Natural killer cell (primary cell): ENCODE results near the gene ANKRD39. TPM values are rescaled to one million over a fixed set of nuclear protein-coding genes. Genes with fewer than 3 reads are reported as not detected.

Experiments used
- ATAC-seq, 3 donors: fragments of 150-1000 bp in 2 of 3; fragments of 200-7000 bp in 1 of 3; cut with Tn5 transposase; 1 replicate in 1 of 3; 2 replicates in 2 of 3; pipeline ENCODE4 v1.10.0; 2021; ENCODE audit warnings: mild to moderate bottlenecking in 2 of 3, moderate library complexity in 2 of 3
- DNase-seq, 2 donors: peaks; one replicate each; pipeline versions ENCODE4 v3.0.0 to v3.0.0-alpha.2; 2013 to 2021; ENCODE audit warnings: mixed read lengths in 1 of 2
- H3K27ac ChIP-seq: one replicate; pipeline ENCODE4 v1.5.1; 2013; ENCODE audit warnings: mild to moderate bottlenecking, low read length
- H3K27me3 ChIP-seq: one replicate; pipeline ENCODE4 v1.6.1; 2013; ENCODE audit warnings: low read length; ENCODE audit not compliant: control insufficient read depth, insufficient read depth
- H3K36me3 ChIP-seq: one replicate; pipeline ENCODE4 v1.6.1; 2013; ENCODE audit warnings: low read length; ENCODE audit not compliant: control insufficient read depth, insufficient read depth
- H3K4me1 ChIP-seq: one replicate; pipeline ENCODE4 v1.6.1; 2013; ENCODE audit warnings: low read length; ENCODE audit not compliant: control insufficient read depth, insufficient read depth
- H3K4me3 ChIP-seq: one replicate; pipeline ENCODE4 v1.5.1; 2013; ENCODE audit warnings: low read length
- H3K9me3 ChIP-seq: one replicate; pipeline ENCODE4 v1.6.1; 2013; ENCODE audit warnings: low read length; ENCODE audit not compliant: control insufficient read depth, insufficient read depth
- H3K27ac Mint-ChIP-seq, 2 donors: one replicate each; pipeline ENCODE4 v1.8.0; 2022; ENCODE audit warnings: mild to moderate bottlenecking in 2 of 2, mixed read lengths in 2 of 2, moderate library complexity in 1 of 2
- H3K27me3 Mint-ChIP-seq, 2 donors: one replicate each; pipeline ENCODE4 v1.8.0; 2022; ENCODE audit warnings: low read depth in 2 of 2, mixed read lengths in 2 of 2
- H3K36me3 Mint-ChIP-seq: one replicate; pipeline ENCODE4 v1.8.0; 2022; ENCODE audit warnings: mixed read lengths
- H3K4me1 Mint-ChIP-seq, 2 donors: one replicate each; pipeline ENCODE4 v1.8.0; 2022; ENCODE audit warnings: mixed read lengths in 2 of 2
- H3K4me3 Mint-ChIP-seq: one replicate; pipeline ENCODE4 v1.8.0; 2022; ENCODE audit warnings: mild to moderate bottlenecking, moderate library complexity, mixed read lengths
- H3K9me3 Mint-ChIP-seq, 2 donors: one replicate each; pipeline ENCODE4 v1.8.0; 2022; ENCODE audit warnings: mixed read lengths in 2 of 2
- CTCF ChIP-seq: fragments of 200-600 bp; IDR thresholded peaks from one replicate; pipeline ENCODE4 v1.8.0; 2022; ENCODE audit warnings: antibody characterized with exemption
- WGBS: methylation state at CpG from one replicate; pipeline ENCODE4 v1.1.7; 2013; ENCODE audit warnings: missing lambda C conversion rate; ENCODE audit not compliant: insufficient coverage; 5-methylcytosine and 5-hydroxymethylcytosine counted together
- intact Hi-C: fragments of 100-400 bp; cut with micrococcal nuclease; formaldehyde crosslinking; loops from one replicate; pipeline ENCODE4 v1.14.2; 2022
- total RNA-seq, 4 donors: library from RNA; stranded (reverse); fragments of 120-200 nt in 1 of 4; gene quantifications; one replicate each; pipeline versions ENCODE4 v1.2.3 to v1.2.4, GENCODE V29; 2013 to 2022

The ANKRD39 gene
- total RNA-seq, 3 donors from 2014 or later (not counting 1 experiment from before 2014, with no cell fraction given): 15.5 to 22.3 (median 21.6) TPM

DNA sequence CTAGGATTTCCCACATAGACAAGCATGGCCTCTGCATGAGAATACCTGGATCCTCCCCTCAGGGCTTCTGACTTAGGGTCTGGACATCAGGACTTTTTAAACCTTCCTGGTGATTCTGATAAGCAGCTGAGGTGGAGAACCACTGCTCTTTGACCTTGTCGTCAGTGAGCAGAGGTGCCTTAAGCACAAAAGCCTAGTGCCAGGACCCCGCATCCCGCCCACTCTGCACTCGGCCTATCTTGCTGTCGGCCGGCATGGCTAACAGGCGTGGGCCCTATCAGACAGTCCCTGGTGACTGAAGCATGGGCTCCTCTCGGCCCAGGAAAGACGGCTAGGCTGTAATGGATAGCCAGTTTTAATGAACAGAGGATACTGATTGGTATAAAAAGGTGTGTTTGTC, 20.2 kb downstream of the ANKRD39 start:
- no peak overlapping the region for H3K4me3 ChIP-seq
- H3K9me3 ChIP-seq: no peaks in the 10 kb centered on the region
- H3K4me1 ChIP-seq: peaks cover 27% of the 10 kb centered on the region
- no peaks in the 10 kb centered on the region for H3K36me3 Mint-ChIP-seq
- H3K27ac ChIP-seq: no peak overlapping the region
- DNase-seq (no peak), ATAC-seq (no peak)
- peaks cover 11 to 25% of the 10 kb centered on the region in 2 donors for H3K4me1 Mint-ChIP-seq
- intact Hi-C loops: loop anchor here (10.0 kb wide), 1 partner anchor 823 kb away; no protein-coding TSS in a partner anchor
- H3K36me3 ChIP-seq: peaks cover 17% of the 10 kb centered on the region
- H3K27me3 ChIP-seq: no peaks in the 10 kb centered on the region
- no peaks in the 10 kb centered on the region for H3K27me3 Mint-ChIP-seq
- no peak overlapping the region for H3K27ac Mint-ChIP-seq
- 98% methylated on average over 9 of the region's 9 CpGs for WGBS
- no peaks in the 10 kb centered on the region for H3K9me3 Mint-ChIP-seq
- H3K4me3 Mint-ChIP-seq: no peak overlapping the region
- no peak for TF ChIP-seq CTCF

GRCh38 chr2:96835830-96836229, 22.0 kb downstream of the ANKRD39 start:
- Mint-ChIP-seq H3K9me3 (no peaks in the 10 kb centered on the region), H3K36me3 (peaks cover 6% of the 10 kb centered on the region), H3K4me1 (peaks cover 11 to 16% of the 10 kb centered on the region in 2 donors), H3K27ac (no peak overlapping the region), H3K4me3 (no peak overlapping the region), H3K27me3 (no peaks in the 10 kb centered on the region)
- DNase-seq (no peak), ATAC-seq (no peak)
- intact Hi-C loops: loop anchor here (10.0 kb wide), 1 partner anchor 821 kb away; no protein-coding TSS in a partner anchor
- no peak for TF ChIP-seq CTCF
- peaks cover 27% of the 10 kb centered on the region for H3K4me1 ChIP-seq
- no peak overlapping the region for H3K4me3 ChIP-seq
- H3K27ac ChIP-seq: no peak overlapping the region
- no peaks in the 10 kb centered on the region for H3K27me3 ChIP-seq
- H3K36me3 ChIP-seq: peaks cover 31% of the 10 kb centered on the region
- 90% methylated on average over 4 of the region's 4 CpGs for WGBS
- no peaks in the 10 kb centered on the region for H3K9me3 ChIP-seq

- 78% methylated on average over 17 of the region's 18 CpGs for WGBS
- H3K4me1 Mint-ChIP-seq: peaks cover 0 to 8% of the 10 kb centered on the region in 2 donors
- no peaks in the 10 kb centered on the region for H3K9me3 ChIP-seq
- H3K4me1 ChIP-seq: peaks cover 2% of the 10 kb centered on the region
- no peaks in the 10 kb centered on the region for H3K27me3 ChIP-seq
- TF ChIP-seq CTCF: no peak
- no peak for ATAC-seq
- H3K9me3 Mint-ChIP-seq: no peaks in the 10 kb centered on the region
- intact Hi-C loops: loop anchor here (10.0 kb wide), 1 partner anchor 818 kb away; no protein-coding TSS in a partner anchor
- peaks cover 58% of the 10 kb centered on the region for H3K36me3 ChIP-seq
- H3K4me3 ChIP-seq: no peak overlapping the region
- H3K4me3 Mint-ChIP-seq: no peak overlapping the region
- no peak for DNase-seq
- no peak overlapping the region for H3K27ac Mint-ChIP-seq
- no peak overlapping the region for H3K27ac ChIP-seq
- peaks cover 14% of the 10 kb centered on the region for H3K36me3 Mint-ChIP-seq
- no peaks in the 10 kb centered on the region for H3K27me3 Mint-ChIP-seq
Observed at GRCh38 chr2:96832754-96833507, 24.9 kb downstream of the ANKRD39 start.
